Ishikawa (cell line): ENCODE measurements around the gene ZSWIM5.

Experiments
- CEBPB ChIP-seq: IDR thresholded peaks from 2 replicates; pipeline ENCODE4 v1.6.1; 2012
- CREB1 ChIP-seq: IDR thresholded peaks from 2 replicates; pipeline ENCODE4 v1.6.1; 2012; ENCODE audit warnings: low read depth
- EGR1 ChIP-seq: IDR thresholded peaks from 2 replicates; pipeline ENCODE4 v1.6.1; 2012
- EP300 ChIP-seq: IDR thresholded peaks from 2 replicates; pipeline ENCODE4 v1.6.1; 2012; ENCODE audit warnings: borderline replicate concordance
- FOXM1 ChIP-seq: IDR thresholded peaks from 2 replicates; pipeline ENCODE4 v1.6.1; 2012; ENCODE audit warnings: low read depth, borderline replicate concordance
- MAX ChIP-seq: IDR thresholded peaks from 2 replicates; pipeline ENCODE4 v1.6.1; 2012
- NFIC ChIP-seq: IDR thresholded peaks from 2 replicates; pipeline ENCODE4 v1.6.1; 2012
- RAD21 ChIP-seq: IDR thresholded peaks from 2 replicates; pipeline ENCODE4 v1.6.1; 2012; ENCODE audit warnings: low read depth
- TAF1 ChIP-seq: IDR thresholded peaks from 2 replicates; pipeline ENCODE4 v1.6.1; 2012; ENCODE audit warnings: low read depth, mild to moderate bottlenecking
- TCF12 ChIP-seq: IDR thresholded peaks from 2 replicates; pipeline ENCODE4 v1.6.1; 2012; ENCODE audit warnings: low read depth
- TEAD4 ChIP-seq: IDR thresholded peaks from 2 replicates; pipeline ENCODE4 v1.6.1; 2012
- YY1 ChIP-seq: IDR thresholded peaks from 2 replicates; pipeline ENCODE4 v1.6.1; 2012; ENCODE audit warnings: low read depth
- ZBTB7A ChIP-seq: IDR thresholded peaks from 2 replicates; pipeline ENCODE4 v1.6.1; 2012; ENCODE audit warnings: low read depth
- TF ChIP-seq, protein P1 (sequence below): IDR thresholded peaks from 2 replicates; pipeline ENCODE4 v1.6.1; 2012; ENCODE audit warnings: low read depth, mild to moderate bottlenecking
- TF ChIP-seq, protein P2 (sequence below): IDR thresholded peaks from 2 replicates; pipeline ENCODE4 v1.6.1; 2012

The ZSWIM5 gene

GRCh38 chr1:45136984-45137383, 69.4 kb downstream of the ZSWIM5 start:
- no peak for TF ChIP-seq YY1
- no peak for TF ChIP-seq ZBTB7A
- no peak for TF ChIP-seq TCF12
- no peak for TF ChIP-seq NFIC
- no peak for TF ChIP-seq TAF1
- TF ChIP-seq, protein P1, sequence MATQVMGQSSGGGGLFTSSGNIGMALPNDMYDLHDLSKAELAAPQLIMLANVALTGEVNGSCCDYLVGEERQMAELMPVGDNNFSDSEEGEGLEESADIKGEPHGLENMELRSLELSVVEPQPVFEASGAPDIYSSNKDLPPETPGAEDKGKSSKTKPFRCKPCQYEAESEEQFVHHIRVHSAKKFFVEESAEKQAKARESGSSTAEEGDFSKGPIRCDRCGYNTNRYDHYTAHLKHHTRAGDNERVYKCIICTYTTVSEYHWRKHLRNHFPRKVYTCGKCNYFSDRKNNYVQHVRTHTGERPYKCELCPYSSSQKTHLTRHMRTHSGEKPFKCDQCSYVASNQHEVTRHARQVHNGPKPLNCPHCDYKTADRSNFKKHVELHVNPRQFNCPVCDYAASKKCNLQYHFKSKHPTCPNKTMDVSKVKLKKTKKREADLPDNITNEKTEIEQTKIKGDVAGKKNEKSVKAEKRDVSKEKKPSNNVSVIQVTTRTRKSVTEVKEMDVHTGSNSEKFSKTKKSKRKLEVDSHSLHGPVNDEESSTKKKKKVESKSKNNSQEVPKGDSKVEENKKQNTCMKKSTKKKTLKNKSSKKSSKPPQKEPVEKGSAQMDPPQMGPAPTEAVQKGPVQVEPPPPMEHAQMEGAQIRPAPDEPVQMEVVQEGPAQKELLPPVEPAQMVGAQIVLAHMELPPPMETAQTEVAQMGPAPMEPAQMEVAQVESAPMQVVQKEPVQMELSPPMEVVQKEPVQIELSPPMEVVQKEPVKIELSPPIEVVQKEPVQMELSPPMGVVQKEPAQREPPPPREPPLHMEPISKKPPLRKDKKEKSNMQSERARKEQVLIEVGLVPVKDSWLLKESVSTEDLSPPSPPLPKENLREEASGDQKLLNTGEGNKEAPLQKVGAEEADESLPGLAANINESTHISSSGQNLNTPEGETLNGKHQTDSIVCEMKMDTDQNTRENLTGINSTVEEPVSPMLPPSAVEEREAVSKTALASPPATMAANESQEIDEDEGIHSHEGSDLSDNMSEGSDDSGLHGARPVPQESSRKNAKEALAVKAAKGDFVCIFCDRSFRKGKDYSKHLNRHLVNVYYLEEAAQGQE = no peak
- no peak for TF ChIP-seq CEBPB
- TF ChIP-seq TEAD4 = no peak
- TF ChIP-seq MAX = no peak
- TF ChIP-seq RAD21 = no peak
- TF ChIP-seq, protein P2, sequence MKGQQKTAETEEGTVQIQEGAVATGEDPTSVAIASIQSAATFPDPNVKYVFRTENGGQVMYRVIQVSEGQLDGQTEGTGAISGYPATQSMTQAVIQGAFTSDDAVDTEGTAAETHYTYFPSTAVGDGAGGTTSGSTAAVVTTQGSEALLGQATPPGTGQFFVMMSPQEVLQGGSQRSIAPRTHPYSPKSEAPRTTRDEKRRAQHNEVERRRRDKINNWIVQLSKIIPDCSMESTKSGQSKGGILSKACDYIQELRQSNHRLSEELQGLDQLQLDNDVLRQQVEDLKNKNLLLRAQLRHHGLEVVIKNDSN = no peak
- no peak for TF ChIP-seq CREB1
- TF ChIP-seq EGR1 = no peak
- no peak for TF ChIP-seq FOXM1
- TF ChIP-seq EP300 = no peak

GRCh38 chr1:45135316-45135715, 71.1 kb downstream of the ZSWIM5 start:
- TF ChIP-seq, protein P1 = no peak
- TF ChIP-seq EP300 (no peak), FOXM1 (no peak), ZBTB7A (no peak), RAD21 (no peak), MAX (no peak), CEBPB (no peak), CREB1 (no peak), TAF1 (no peak), TCF12 (no peak), TEAD4 (no peak)
- TF ChIP-seq, protein P2 = no peak

- TF ChIP-seq EP300 = no peak
- TF ChIP-seq FOXM1 = no peak
- TF ChIP-seq EGR1 = no peak
- TF ChIP-seq, protein P2 = no peak
- no peak for TF ChIP-seq ZBTB7A
- TF ChIP-seq TEAD4 = no peak
- TF ChIP-seq, protein P1 = no peak
- TF ChIP-seq TCF12 = no peak
- TF ChIP-seq MAX = no peak
- no peak for TF ChIP-seq YY1
- no peak for TF ChIP-seq NFIC
- no peak for TF ChIP-seq CREB1
- TF ChIP-seq CEBPB = no peak
These were observed 71.9 kb downstream of the ZSWIM5 start for GRCh38 chr1:45134461-45134873.

DNA sequence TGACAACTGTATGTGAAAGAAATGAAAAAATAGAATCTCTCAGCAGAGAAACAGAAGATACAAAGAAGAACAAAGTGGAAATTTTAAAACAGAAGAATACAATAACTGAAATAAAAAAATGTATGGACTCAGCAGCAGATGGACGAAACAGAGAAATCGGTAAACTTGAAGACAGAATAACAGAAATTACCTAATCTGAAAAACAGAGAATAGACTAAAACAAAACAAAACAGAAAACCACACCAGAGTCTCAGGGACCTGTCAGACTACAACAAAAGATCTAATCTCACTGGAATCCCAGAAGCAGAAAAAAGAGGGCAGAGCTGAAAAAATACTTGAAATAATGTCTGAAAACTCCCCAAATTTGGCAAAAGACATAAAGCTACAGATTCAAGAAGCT, 83.0 kb downstream of the ZSWIM5 start:
- TF ChIP-seq TCF12 (no peak), ZBTB7A (no peak), MAX (no peak), EGR1 (no peak), TAF1 (no peak), TEAD4 (no peak), EP300 (no peak)
- TF ChIP-seq, protein P1 = no peak
